ENCODE data around the gene GNPNAT1.
"Not testable (repeated sequence)": the region's sequence is repeated elsewhere in the genome, so short reads cannot be mapped to it uniquely, and the experiment has no call there.

The GNPNAT1 gene

DNA sequence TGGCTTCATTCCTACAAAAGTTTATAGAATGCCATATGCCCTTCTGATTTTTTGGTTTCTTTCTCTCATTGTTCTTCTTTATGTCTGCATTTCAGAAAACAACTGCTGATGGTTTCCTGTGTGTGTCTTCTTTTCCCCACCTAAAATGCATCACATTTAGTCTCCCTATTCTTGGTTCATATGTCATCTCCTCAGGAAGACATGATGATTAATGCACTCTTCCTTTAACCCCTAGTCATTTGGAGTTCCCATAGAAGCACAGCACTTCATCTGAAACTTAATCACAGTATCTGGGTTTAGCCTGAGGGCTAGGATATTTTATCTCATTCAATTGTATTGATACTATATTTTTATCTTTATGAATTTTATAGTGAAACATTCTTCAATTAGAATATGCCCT is 21.5 kb downstream of the GNPNAT1 start:
- TF ChIP-seq POLR2A (IDR thresholded peaks at IDR 0.05; ENCODE audit: low read length): no peak
- TF ChIP-seq GATA1 (IDR thresholded peaks at IDR 0.05; ENCODE audit: low read depth, low read length): no peak
- DNase-seq: no peak

DNA sequence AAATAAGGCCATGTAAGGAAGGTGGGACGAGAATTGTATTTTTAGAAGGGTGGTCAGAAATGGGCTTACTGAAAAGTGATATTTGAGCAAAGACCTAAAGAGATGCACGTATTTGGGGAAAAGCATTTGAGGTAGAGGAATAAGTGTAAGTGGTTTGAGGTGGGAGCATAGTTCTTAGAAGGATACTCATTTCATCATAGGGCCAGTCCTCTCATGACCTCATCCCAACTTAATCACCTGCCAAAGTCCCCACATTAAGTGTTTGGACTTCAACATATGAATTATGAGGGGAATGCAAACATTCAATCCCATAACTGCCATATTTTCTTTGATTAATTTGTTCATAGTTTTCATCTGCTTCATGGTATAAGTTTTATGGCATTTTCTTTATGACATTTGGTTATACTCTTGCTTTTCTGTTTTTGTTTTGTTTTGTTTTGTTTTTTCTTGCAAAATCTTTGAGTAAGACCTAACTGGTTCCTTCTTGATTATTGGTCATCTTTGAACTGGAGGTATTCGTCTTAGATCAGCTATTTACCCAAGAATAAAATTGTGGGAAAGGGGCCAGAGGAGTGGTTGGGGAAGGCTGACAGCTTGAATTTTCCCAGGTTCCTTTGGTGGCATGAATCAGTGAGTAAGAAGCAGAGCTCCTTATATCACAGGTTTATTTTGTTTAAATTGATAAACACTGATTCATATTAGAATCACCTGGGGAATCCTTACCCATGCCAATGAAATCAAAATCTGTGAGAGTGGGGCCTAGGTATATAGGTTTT is 24.2 kb downstream of the GNPNAT1 start:
- TF ChIP-seq POLR2A (IDR thresholded peaks at IDR 0.05; ENCODE audit: low read length) (no peak), GATA1 (IDR thresholded peaks at IDR 0.05; ENCODE audit: low read depth, low read length) (no peak)
- no peak for DNase-seq

DNA sequence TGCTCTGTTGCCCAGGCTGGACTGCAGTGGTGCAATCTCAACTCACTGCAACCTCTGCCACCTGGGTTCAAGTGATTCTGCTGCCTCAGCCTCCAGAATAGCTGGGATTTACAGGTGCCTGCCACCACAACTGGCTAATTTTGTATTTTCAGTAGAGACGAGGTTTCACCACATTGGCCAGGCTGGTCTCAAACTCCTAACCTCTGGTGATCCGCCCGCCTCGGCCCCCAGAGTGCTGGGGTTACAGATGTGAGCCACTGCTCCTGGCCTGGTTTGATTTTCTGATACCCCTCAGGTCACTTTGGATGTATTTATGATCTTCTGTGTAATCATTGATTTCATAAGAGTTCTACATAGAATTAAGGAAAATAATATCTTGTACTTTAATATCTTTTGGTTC is 28.5 kb downstream of the GNPNAT1 start:
- not testable (repeated sequence) for DNase-seq

DNA sequence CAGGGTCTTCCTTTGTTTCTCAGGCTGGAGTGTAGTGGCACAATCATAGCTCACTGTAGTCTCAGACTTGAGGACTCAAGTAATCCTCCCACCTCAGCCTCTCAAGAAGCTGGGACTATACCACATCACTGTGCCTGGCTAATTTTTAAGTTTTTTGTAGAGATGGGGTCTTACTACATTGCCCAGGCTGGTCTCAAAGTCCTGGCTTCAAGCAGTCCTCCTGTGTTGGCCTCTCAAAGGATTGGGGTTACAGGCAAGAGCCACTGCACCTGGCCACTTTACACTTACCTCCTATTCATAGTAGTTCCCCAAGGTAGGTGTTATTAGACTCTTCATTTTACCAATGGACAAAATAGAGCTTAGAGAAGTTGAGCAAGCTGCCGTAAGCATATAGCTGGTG is 32.3 kb downstream of the GNPNAT1 start:
- DNase-seq: no peak

DNA sequence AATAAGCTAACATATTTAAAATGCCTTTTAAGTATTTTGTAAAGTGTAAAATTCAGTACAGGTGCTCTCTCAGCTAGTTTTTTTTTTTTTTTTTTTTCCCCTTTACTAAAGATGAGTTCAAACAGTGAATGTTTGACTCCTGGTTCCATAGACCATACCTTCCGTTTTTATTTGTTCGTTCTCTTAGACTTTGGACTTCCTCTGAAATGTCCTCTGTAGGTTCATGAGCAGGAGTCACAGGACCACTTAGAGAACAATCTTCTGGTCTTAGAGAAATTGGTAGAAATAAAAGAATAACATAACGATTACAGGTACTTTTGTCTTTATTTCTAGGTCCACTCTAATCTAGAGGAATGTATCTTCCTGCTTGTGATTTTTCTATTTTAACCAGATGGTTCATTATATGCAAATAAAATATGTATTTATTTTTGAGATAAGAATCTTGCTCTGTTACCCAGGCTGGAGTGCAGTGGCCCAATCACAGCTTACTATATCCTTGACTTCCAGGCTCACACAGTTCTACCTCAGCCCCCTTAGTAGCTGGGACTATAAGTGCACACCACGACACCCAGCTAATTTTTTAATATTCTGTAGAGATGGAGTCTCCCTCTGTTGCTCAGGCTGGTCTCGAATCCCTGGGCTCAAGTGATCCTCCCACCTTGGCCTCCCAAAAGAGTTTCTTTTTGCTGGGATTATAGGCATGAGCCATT is 35.6 kb downstream of the GNPNAT1 start:
- TF ChIP-seq POLR2A (IDR thresholded peaks at IDR 0.05; ENCODE audit: low read length) (no peak), GATA1 (IDR thresholded peaks at IDR 0.05; ENCODE audit: low read depth, low read length) (no peak)

More for the DNA sequence above, 32.3 kb downstream of the GNPNAT1 start:
- no peak for TF ChIP-seq GATA1 (IDR thresholded peaks at IDR 0.05; ENCODE audit: low read depth, low read length)
- TF ChIP-seq POLR2A (IDR thresholded peaks at IDR 0.05; ENCODE audit: low read length): no peak

DNA sequence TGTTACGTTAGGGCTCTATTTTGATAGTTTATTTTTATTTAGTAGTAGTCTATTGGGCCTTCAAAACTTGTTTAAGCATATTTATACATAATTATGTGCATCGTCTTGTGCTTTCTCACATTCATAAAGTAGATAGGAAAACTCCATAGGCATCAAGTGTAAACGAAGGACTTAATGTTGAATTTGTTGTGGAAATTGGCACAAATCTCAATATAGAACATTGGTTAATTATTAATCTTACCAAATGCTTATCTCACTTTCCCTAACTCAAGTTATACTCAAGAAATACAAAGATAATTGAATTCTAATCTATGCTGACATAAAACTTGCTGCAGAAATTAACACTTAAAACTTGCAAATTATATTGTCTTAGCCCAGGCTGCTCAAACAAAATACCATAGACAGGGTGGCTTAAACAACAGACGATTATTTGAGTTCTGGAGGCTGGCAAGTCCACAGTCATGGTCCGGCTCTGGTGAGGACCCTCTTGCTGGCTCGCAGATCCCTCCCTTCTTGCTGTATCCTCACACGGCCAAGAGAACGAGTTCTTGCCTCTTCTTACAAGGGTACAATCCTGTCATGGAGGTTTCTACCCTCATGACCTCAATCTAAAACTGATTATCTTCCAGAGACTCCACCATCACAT is 42.6 kb downstream of the GNPNAT1 start:
- TF ChIP-seq GATA1 (IDR thresholded peaks at IDR 0.05; ENCODE audit: low read depth, low read length): no peak
- DNase-seq: no peak

More for the DNA sequence above, 35.6 kb downstream of the GNPNAT1 start:
- DNase-seq: no peak

DNA sequence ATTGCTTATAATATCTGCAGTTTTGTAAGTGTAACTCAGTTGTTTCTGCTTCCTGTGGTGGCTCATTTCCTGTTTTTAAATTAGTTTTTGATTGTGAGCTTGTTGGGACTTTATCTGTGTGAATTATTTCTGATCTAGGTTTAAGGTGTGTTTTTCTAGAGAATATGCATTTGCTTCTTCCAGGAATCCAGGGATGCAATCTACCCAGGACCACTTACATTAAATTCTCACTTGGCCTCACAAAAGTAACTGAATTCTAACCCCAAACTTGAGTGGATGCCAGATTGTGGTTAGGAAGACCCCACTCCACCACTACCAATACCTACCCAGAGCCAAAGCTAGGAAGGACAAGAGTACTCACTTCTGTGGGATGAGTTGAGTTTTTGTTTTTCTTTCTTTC is 49.5 kb downstream of the GNPNAT1 start:
- TF ChIP-seq POLR2A (IDR thresholded peaks at IDR 0.05; ENCODE audit: low read length): no peak
- no peak for DNase-seq

DNA sequence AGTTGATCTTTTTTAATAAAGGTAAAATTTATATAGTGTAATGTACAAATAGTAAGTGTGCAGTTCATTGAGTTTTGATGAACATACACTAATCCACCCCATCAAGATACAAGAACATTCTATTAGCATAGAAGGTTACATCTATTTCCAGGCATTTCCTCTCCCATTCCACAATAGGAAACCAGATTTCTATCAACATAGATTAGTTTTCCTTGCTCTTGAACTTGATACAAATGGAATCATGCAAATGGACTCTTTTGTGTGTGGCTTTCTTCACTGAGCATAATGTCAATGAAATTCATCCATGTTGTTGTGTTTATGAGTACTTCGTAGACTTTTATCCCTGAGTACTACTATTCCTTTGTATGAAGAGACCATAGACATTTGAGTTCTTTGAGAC is 50.7 kb downstream of the GNPNAT1 start:
- no peak for DNase-seq
- TF ChIP-seq GATA1 (IDR thresholded peaks at IDR 0.05; ENCODE audit: low read depth, low read length) (no peak), POLR2A (IDR thresholded peaks at IDR 0.05; ENCODE audit: low read length) (no peak)

DNA sequence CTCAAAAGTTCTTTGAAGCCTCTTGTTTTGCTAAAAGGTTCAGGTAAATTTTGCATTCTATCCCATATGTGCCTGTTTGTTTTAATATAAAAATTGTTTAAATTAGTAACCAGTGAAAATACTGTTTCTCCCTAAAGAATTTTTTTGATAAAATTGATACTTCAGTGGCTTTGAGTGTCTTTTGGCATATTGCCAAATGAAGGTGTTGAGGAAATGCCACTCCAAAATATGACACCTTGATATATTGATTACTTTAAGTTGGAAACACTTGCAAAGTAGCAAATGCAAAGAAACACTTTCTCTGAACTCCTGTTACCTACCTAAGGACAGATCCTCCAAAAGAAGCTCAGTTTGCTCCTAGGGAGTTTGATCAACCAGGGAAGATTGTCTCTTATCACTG is 53.0 kb downstream of the GNPNAT1 start:
- TF ChIP-seq POLR2A (IDR thresholded peaks at IDR 0.05; ENCODE audit: low read length) (no peak), GATA1 (IDR thresholded peaks at IDR 0.05; ENCODE audit: low read depth, low read length) (no peak)
- DNase-seq: peak; percentile 37 to 41

DNA sequence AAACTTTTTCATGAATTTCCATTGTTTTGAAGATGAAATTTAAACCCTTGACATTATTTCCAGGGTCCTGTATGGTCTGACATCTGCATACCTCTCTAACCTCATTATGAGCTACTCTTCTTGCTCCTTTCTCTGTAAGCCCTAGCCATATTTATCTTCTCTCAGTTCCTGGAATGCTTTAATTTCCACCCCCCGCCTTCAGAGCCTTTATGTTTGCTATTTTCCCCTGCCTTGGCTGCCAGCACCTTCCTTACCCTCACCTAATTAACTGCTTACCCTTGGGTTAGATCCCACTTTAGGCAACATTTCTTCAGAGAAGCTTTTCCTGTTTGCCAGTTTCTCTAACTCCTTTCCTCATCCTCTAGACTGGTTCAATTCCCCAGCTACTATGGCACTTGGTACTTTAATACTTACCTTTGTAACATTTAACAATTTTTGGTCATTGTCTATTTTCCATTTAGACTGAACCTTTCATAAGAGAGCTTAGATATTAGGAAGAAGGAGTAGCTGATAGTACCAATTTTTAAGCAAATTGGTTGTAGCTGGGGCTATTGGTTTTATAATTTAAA is 55.4 kb downstream of the GNPNAT1 start:
- TF ChIP-seq GATA1 (IDR thresholded peaks at IDR 0.05; ENCODE audit: low read depth, low read length): no peak
- TF ChIP-seq POLR2A (IDR thresholded peaks at IDR 0.05; ENCODE audit: low read length): no peak
- peak in 1 of 2 experiments; percentile 24 for DNase-seq

DNA sequence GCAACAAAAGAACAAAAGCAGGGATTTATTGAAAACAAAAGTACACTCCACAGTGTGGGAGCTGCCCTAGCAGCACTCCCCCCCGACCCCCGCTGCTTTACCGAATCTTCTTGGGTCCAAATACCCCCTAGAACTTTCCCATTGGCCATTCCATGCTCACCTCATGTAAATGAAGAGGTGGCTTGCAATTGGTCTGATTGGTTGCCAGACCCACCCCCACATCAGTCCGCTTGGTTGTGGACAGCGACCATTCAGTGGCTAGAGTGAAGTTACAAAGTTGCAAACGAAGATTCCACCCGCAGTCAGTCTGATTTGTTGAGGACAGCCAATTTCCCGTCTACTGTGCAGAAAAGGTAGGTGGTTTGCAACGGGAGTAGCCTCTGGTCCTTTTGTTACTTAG is 57.6 kb downstream of the GNPNAT1 start:
- TF ChIP-seq GATA1 (IDR thresholded peaks at IDR 0.05; ENCODE audit: low read depth, low read length): no peak
- TF ChIP-seq POLR2A (IDR thresholded peaks at IDR 0.05; ENCODE audit: low read length): no peak
- DNase-seq: no peak

DNA sequence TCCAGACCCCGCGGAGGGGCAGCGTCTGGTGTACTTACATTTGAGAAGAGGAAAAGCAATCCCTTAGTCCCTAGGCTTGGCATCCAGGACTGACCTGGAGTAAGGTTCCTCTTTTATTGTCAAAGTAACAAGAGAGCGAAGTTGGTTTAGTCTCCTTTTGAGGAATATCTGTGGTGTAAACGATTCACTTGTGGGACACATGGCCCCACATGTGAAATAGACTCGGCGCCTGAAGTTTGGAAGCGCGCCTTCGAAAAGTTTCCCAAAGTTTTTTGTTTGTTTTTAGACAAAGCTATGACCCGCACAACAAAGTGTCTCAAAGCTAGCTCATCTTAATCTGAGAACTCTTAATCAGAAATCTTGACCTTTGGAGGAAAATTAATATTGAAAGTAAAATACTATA is 60.7 kb downstream of the GNPNAT1 start:
- TF ChIP-seq GATA1 (IDR thresholded peaks at IDR 0.05; ENCODE audit: low read depth, low read length) (no peak), POLR2A (IDR thresholded peaks at IDR 0.05; ENCODE audit: low read length) (no peak)
- no peak for DNase-seq

DNA sequence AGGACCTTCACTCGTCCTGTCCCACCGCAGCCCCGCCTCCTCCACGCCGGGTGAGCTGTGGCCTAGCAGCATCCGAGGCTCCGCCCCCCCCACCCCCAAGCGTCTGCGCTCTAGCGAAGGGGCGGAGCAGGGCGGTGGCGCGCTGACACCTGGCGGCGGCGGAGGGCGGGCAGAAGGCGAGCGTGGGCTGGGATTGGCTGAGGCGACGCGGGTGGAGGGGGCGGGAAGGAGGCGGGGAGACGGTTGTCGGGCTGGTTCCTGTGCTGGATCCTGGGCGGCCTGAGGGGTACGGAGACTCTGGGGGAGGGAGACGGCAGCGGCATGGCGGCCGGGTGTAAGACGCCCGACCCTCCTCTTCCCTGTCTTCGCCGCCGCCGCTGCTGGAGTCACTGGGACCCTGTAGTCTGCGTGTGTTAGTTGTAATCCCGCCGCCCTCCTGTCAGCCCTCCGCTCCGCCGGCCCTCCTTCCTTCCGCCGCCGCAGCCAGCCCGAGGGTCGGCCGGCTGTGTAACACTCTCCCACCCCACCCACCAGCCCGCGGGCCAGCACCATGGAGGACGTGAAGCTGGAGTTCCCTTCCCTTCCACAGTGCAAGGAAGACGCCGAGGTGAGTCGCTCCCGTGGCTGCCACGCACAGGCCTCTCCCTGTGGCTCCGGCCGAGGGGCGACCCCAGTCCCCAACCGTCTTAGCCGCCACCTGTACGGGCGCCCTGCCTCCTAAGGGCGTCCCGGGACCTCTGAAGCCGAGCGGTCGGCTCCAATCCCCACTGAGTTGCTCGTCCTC is 61.3 kb downstream of the GNPNAT1 start, which contains the start of gene STYX:
Gene STYX (plus strand): TSS at position 242 of the 784 bp plus-strand sequence. CDS start 309 bp downstream, at position 551.
- TF ChIP-seq GATA1 (IDR thresholded peaks at IDR 0.05; ENCODE audit: low read depth, low read length) (no peak), POLR2A (IDR thresholded peaks at IDR 0.05; ENCODE audit: low read length) (peak; percentile 79)
- DNase-seq: peak; percentile 97 to 99

DNA sequence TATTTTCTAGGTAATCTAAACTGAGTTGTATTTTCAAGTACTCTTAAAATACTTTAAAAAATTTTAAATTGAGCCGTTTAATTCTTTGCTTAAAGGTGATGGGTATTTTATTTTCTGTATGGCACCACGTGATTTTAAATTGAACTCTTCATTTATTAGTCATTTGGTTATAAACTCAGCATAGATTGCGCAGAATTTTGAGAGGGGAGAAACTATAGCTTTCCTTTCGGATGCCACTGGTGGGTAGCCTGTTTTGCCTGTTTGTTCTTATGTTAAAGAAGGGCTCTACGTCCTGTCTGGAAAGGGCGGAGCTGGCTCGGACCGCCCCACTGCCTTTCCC is 61.9 kb downstream of the GNPNAT1 start:
- no peak for DNase-seq
- TF ChIP-seq POLR2A (IDR thresholded peaks at IDR 0.05; ENCODE audit: low read length): no peak
- TF ChIP-seq GATA1 (IDR thresholded peaks at IDR 0.05; ENCODE audit: low read depth, low read length): no peak

DNA sequence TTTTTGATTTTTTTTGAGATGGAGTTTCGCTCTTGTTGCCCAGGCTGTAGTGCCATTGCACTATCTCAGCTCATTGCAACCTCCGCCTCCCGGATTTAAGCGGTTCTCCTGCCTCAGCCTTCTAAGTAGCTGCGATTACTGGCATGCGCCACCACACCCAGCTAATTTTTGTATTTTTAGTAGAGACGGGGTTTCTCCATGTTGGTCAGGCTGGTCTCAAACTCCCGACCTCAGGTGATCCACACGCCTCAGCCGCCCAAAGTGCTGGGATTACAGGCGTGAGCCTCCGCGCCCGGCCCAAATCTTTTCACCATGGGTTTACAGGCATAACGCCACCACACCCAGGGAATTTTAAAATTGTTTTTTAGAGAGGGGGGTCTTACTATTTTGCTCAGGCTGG is 62.4 kb downstream of the GNPNAT1 start:
- not testable (repeated sequence) for DNase-seq

DNA sequence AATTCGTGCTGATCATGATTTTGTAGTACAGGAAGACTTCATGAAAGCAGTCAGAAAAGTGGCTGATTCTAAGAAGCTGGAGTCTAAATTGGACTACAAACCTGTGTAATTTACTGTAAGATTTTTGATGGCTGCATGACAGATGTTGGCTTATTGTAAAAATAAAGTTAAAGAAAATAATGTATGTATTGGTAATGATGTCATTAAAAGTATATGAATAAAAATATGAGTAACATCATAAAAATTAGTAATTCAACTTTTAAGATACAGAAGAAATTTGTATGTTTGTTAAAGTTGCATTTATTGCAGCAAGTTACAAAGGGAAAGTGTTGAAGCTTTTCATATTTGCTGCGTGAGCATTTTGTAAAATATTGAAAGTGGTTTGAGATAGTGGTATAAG is 63.9 kb downstream of the GNPNAT1 start:
- DNase-seq: not testable (repeated sequence)

Measured in erythroblast (primary cell).